ENCODE results near the gene SATL1.
A peak's percentile ranks its signal among the peaks of the same experiment; 100 is the strongest.
"Not testable (repeated sequence)": the region's sequence is repeated elsewhere in the genome, so short reads cannot be mapped to it uniquely, and the experiment has no call there.

Gene SATL1

DNA sequence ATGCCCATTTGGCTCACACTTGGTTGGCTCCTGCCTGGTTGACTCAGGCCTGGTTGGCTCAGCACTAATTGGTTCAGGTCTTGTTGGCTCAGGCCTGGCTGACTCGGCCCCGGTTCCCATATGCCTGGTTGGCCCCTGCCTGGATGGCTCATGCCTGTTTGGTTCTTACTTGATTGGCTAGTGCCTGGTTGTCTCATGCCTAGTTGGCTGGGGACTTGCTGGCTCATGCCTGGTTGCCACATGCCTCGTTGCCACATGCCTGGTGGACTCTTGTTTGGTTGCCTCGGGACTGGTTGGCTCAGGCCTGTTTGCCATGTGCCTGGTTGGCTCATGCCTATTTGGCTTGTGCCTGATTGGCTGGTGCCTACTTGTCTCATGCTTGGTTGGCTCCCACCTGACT, 136.2 kb downstream of the SATL1 start:
- Histone ChIP-seq H3K27me3 (no peaks in the 10 kb centered on the region), H3K4me3 (ENCODE audit: low read depth, low read length) (no peak overlapping the region), H3K9me3 (no peaks in the 10 kb centered on the region), H3K4me1 (no peaks in the 10 kb centered on the region), H3K36me3 (no peaks in the 10 kb centered on the region)
- TF ChIP-seq, protein P1, sequence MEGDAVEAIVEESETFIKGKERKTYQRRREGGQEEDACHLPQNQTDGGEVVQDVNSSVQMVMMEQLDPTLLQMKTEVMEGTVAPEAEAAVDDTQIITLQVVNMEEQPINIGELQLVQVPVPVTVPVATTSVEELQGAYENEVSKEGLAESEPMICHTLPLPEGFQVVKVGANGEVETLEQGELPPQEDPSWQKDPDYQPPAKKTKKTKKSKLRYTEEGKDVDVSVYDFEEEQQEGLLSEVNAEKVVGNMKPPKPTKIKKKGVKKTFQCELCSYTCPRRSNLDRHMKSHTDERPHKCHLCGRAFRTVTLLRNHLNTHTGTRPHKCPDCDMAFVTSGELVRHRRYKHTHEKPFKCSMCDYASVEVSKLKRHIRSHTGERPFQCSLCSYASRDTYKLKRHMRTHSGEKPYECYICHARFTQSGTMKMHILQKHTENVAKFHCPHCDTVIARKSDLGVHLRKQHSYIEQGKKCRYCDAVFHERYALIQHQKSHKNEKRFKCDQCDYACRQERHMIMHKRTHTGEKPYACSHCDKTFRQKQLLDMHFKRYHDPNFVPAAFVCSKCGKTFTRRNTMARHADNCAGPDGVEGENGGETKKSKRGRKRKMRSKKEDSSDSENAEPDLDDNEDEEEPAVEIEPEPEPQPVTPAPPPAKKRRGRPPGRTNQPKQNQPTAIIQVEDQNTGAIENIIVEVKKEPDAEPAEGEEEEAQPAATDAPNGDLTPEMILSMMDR (IDR thresholded peaks at IDR 0.05; ENCODE audit: low read depth, low read length), result no peak
- DNase-seq, result peak; percentile 5

DNA sequence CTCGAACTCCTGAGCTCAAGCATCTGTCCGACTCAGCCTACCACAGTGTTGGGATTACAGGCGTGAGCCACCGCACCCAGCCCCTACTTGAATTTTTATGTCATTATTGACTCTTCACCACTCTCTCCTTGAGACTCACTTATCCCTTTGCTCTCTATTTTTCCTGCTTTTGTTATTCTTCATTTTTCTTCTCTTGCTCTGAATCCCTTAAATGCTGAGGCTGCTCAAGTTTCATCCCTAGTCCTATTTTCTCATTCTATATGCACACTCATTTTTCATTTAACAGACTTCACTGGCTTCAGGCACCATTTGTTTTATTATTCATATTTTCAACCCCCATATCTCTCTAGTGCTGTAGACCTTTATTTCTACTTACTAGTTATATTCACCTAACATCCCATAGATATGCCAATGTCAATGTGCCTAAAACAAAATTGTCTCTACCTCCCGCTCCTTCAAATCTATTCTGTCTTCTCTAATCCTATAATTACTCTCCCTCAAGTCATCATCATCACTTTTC, 154.2 kb downstream of the SATL1 start:
- H3K4me3 ChIP-seq (ENCODE audit: low read depth, low read length), result no peak overlapping the region
- no peaks in the 10 kb centered on the region for H3K4me1 ChIP-seq
- H3K36me3 ChIP-seq, result no peaks in the 10 kb centered on the region
- no peak for DNase-seq
- H3K9me3 ChIP-seq, result no peaks in the 10 kb centered on the region
- H3K27me3 ChIP-seq, result no peaks in the 10 kb centered on the region
- TF ChIP-seq, protein P1 (IDR thresholded peaks at IDR 0.05; ENCODE audit: low read depth, low read length), result no peak

DNA sequence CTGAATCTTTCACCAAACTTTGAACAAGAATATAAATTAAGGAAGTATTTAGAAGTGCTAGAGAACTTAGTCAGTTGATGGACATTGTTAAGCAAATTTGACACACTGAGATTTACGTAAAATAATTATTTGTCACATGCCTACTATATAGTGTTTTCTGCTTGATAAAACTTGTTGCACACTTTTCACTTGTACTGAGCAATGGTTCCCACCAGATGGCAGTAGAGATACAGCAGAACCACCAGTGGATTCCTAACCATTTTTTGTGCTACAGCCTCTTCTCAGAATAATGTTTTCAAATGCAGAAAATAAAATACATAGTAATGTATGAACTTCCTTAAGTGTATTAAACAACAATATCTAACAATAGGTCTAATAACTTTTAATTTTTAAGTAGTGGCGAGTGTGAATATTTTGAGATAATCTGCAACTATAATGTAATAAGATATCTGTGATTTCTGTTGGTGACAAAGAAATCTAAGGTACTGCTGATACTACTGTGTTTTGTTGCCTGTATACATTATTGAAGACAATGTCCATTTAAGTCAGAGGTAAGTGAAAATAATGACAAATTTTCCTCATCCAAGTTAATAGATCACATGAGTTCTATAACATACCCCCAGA, 158.7 kb downstream of the SATL1 start:
- TF ChIP-seq, protein P1 (IDR thresholded peaks at IDR 0.05; ENCODE audit: low read depth, low read length), result peak; percentile 73
- H3K9me3 ChIP-seq, result no peaks in the 10 kb centered on the region

DNA sequence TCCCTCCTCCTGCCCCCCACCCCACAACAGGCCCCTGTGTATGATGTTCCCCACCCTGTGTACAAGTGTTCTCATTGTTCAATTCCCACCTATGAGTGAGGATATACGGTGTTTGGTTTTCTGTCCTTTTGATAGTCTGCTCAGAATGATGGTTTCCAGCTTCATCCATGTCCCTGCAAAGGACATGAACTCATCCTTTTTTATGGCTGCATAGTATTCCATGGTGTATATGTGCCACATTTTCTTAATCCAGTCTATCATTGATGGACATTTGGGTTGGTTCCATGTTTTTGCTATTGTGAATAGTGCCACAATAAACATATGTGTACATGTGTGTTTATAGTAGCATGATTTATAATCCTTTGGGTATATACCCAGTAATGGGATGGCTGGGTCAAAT, 166.3 kb downstream of the SATL1 start:
- H3K9me3 ChIP-seq; H3K36me3 ChIP-seq; H3K27me3 ChIP-seq; DNase-seq; H3K4me1 ChIP-seq; H3K4me3 ChIP-seq (ENCODE audit: low read depth, low read length): not testable (repeated sequence)

More for the DNA sequence above, 158.7 kb downstream of the SATL1 start:
- Histone ChIP-seq H3K27me3 (no peaks in the 10 kb centered on the region), H3K4me1 (no peaks in the 10 kb centered on the region), H3K36me3 (no peaks in the 10 kb centered on the region), H3K4me3 (ENCODE audit: low read depth, low read length) (no peak overlapping the region)
- peak; percentile 5 for DNase-seq

DNA sequence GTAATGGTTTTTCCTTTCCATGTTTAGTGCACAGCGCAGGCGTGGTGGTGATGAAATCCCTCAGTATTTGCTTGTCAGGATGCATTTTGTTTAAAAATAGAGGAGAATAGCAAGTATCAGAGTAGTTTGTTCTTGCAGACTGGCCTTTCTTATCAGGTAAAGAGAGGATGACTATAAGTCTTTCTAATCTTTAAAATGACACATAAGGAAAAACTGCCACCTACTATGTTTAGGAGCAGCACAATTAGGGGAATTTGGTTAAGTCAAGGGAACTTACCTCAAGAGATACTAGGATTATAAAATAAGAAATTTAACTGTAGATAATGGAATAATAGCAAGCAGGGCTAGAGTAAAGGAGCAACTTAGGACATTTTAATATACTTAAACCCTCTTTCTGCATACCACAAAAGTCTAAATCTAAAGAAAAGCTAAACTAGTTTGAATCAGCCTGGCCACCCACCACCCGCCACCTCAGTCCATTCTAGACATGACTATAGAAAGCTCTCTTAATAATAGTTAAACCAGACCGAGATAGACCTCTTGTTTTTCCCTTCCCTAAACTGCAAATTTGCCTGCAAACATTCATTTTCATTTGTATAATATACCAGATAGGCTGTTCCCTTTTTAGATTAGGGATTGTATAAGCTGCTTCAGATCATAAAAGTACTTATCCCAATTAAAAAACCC, 177.9 kb downstream of the SATL1 start:
- TF ChIP-seq, protein P1 (IDR thresholded peaks at IDR 0.05; ENCODE audit: low read depth, low read length), result no peak
- H3K4me3 ChIP-seq (ENCODE audit: low read depth, low read length), result no peak overlapping the region
- H3K9me3 ChIP-seq, result no peaks in the 10 kb centered on the region
- no peaks in the 10 kb centered on the region for H3K4me1 ChIP-seq
- no peaks in the 10 kb centered on the region for H3K36me3 ChIP-seq
- H3K27me3 ChIP-seq, result no peaks in the 10 kb centered on the region
- no peak for DNase-seq

DNA sequence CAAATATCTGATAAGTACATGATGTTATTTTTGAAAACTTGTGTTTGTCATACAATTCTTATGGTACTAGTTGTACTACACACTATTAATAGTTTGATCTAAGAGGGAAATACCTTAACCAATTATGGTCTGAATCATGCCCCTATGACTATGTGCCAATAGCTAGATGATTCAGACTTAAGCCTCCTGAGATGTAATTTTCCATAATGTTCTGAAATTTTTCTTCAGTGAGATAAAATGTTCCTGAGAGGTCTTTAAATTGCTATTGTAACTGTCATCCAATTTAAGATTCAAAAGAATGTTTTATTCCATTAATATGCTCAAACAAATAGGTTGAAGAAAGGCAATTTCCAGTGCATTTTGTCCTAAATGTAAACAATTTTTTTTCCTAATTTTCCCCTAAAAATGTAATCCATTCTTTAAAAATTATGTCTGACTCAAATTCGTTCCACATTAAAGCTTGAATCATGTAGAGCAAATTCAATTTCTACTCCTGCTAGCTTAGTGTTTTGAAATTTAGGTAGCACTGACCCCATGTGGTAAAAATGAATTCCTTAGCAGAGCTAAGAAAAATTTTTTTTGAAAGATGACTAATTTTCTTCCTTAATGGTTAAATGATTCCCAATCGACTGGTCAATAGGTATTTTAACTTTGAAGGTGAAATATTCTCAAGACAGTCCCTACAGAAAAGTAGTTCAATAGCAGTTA, 190.8 kb downstream of the SATL1 start:
- H3K4me3 ChIP-seq (ENCODE audit: low read depth, low read length), result no peak overlapping the region
- H3K36me3 ChIP-seq, result no peaks in the 10 kb centered on the region
- H3K27me3 ChIP-seq, result no peaks in the 10 kb centered on the region
- H3K4me1 ChIP-seq, result no peaks in the 10 kb centered on the region
- DNase-seq, result no peak
- TF ChIP-seq, protein P1 (IDR thresholded peaks at IDR 0.05; ENCODE audit: low read depth, low read length), result peak; percentile 47
- no peaks in the 10 kb centered on the region for H3K9me3 ChIP-seq
